Measurements from ENCODE around the gene OGFR.

The OGFR gene

GRCh38 chr20:62861726-62862336 is 57.2 kb downstream of the OGFR start, which contains the start of gene TCFL5:
Gene TCFL5, minus strand, starts transcription at chr20:62861822. Its CDS starts 152 bp downstream, at chr20:62861670.
- peak within 1 kb of the TSS; percentile 26 for H3K27ac ChIP-seq (ENCODE audit: insufficient read depth, low read depth, low read length, poor library complexity, severe bottlenecking)
- no peaks in the 10 kb centered on the region for H3K9me3 ChIP-seq (ENCODE audit: control insufficient read depth, low read length)
- peaks cover 8% of the 10 kb centered on the region for H3K27me3 ChIP-seq (ENCODE audit: control insufficient read depth, insufficient read depth, low read length, poor library complexity, severe bottlenecking)
- H3K4me1 ChIP-seq (ENCODE audit: control insufficient read depth, insufficient read depth, low read length): peaks cover 22% of the 10 kb centered on the region
- peak within 1 kb of the TSS; percentile 57 for H3K4me3 ChIP-seq (ENCODE audit: insufficient read depth, low read depth, low read length)
- WGBS, 2 experiments: 9 to 10% methylated on average over 66 to 70 of the region's 70 CpGs
- peaks cover 5% of the 10 kb centered on the region for H3K36me3 ChIP-seq (ENCODE audit: control insufficient read depth, insufficient read depth, low read length)

Measured in ectodermal cell (in vitro differentiated cells).